Measurements from ENCODE around the gene PRKX. TPM values are rescaled to one million over a fixed set of nuclear protein-coding genes. Genes with fewer than 3 reads are reported as not detected.
A peak's percentile ranks its signal among the peaks of the same experiment; 100 is the strongest.

Gene PRKX
- total RNA-seq, 2 donors from 2014 or later, result 8.6 to 11.2 TPM

DNA sequence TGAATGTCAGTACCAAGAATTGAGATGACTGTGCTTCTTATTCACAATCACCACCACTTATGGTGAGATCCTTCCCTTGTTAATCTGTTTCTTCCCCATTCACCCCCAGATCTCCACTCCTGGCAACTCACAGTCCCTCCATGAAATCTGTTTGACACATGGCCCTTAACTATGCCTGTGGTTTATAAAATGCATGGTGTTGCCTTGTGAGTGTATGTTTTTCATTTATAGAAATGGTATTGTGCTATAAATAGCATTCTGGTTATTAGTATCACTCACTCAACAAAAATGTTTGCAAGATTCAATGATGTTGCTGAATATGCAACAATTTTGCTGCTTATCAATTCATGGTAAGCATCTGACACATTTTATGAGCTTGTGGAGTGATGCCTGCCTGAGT, 131.0 kb downstream of the PRKX start:
- H3K36me3 ChIP-seq (replicated peaks in 1 of 2; ENCODE audit: insufficient read depth in 1 of 2, low read depth in 2 of 2), result no peaks in the 10 kb centered on the region
- ATAC-seq (no peak), DNase-seq (no peak)
- no peak for TF ChIP-seq POLR2A (IDR thresholded peaks at IDR 0.05)
- TF ChIP-seq, protein P1, sequence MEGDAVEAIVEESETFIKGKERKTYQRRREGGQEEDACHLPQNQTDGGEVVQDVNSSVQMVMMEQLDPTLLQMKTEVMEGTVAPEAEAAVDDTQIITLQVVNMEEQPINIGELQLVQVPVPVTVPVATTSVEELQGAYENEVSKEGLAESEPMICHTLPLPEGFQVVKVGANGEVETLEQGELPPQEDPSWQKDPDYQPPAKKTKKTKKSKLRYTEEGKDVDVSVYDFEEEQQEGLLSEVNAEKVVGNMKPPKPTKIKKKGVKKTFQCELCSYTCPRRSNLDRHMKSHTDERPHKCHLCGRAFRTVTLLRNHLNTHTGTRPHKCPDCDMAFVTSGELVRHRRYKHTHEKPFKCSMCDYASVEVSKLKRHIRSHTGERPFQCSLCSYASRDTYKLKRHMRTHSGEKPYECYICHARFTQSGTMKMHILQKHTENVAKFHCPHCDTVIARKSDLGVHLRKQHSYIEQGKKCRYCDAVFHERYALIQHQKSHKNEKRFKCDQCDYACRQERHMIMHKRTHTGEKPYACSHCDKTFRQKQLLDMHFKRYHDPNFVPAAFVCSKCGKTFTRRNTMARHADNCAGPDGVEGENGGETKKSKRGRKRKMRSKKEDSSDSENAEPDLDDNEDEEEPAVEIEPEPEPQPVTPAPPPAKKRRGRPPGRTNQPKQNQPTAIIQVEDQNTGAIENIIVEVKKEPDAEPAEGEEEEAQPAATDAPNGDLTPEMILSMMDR (IDR thresholded peaks at IDR 0.05), result no peak
- no peak overlapping the region for H3K4me3 ChIP-seq
- H3K9me3 ChIP-seq, result no peaks in the 10 kb centered on the region
- no peak overlapping the region for H3K27ac ChIP-seq
- intact Hi-C loops (cut with DNase I), result no loop called here
- H3K27me3 ChIP-seq, result no peaks in the 10 kb centered on the region
- H3K4me1 ChIP-seq, result no peaks in the 10 kb centered on the region

- no peaks in the 10 kb centered on the region for H3K4me1 ChIP-seq
- ATAC-seq (no peak), DNase-seq (no peak)
- H3K27ac ChIP-seq, result no peak overlapping the region
- no peaks in the 10 kb centered on the region for H3K27me3 ChIP-seq
- H3K9me3 ChIP-seq, result no peaks in the 10 kb centered on the region
- H3K4me3 ChIP-seq, result no peak overlapping the region
- intact Hi-C loops (cut with DNase I), result no loop called here
- 65 to 69% methylated on average over 2 of the region's 2 CpGs for WGBS, 2 donors
- no peaks in the 10 kb centered on the region for H3K36me3 ChIP-seq (replicated peaks in 1 of 2; ENCODE audit: insufficient read depth in 1 of 2, low read depth in 2 of 2)
- TF ChIP-seq, protein P1 (IDR thresholded peaks at IDR 0.05), result no peak
- TF ChIP-seq POLR2A (IDR thresholded peaks at IDR 0.05), result no peak
Measured at GRCh38 chrX:3581609-3582108, 131.8 kb downstream of the PRKX start.

GRCh38 chrX:3577551-3577950, 135.9 kb downstream of the PRKX start:
- no peak overlapping the region for H3K27ac ChIP-seq
- no peak overlapping the region for H3K4me3 ChIP-seq
- no peaks in the 10 kb centered on the region for H3K27me3 ChIP-seq
- ATAC-seq (no peak), DNase-seq (no peak)
- 75 to 95% methylated on average over 1 of the region's 1 CpG for WGBS, 2 donors
- no peaks in the 10 kb centered on the region for H3K4me1 ChIP-seq
- intact Hi-C loops (cut with DNase I), result no loop called here
- H3K9me3 ChIP-seq, result no peaks in the 10 kb centered on the region
- no peak for TF ChIP-seq POLR2A (IDR thresholded peaks at IDR 0.05)
- TF ChIP-seq, protein P1 (IDR thresholded peaks at IDR 0.05), result no peak
- no peaks in the 10 kb centered on the region for H3K36me3 ChIP-seq (replicated peaks in 1 of 2; ENCODE audit: insufficient read depth in 1 of 2, low read depth in 2 of 2)

DNA sequence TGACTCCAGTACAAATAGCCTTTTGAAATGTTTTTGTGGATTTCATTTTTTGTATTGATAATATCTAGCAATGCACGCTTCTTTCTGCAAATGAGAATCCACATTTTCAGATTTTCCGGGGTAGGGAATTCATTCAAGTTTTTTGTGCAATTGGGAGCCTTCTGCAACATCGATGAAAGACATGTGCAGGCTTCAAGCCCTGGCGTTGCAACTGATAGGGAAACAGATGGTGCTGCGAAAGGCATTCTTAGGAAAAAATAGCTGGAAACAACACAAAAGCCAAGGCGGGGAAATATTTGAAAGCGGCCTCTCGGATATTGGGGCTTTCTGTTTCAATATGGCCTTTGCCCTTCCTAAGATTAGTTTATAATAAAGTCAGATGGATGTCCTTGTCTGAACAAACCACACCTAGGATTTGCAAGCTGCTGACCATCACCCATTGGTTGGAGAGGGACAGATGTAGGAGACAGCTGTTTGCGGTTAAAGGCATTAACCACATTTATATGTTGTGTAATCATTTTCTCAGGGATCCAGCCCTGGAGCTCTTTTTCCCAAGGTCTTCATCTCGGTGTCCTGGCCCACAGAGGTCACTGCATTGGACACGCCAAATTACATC, 136.5 kb downstream of the PRKX start:
- Histone ChIP-seq H3K4me3 (no peak overlapping the region), H3K36me3 (replicated peaks in 1 of 2; ENCODE audit: insufficient read depth in 1 of 2, low read depth in 2 of 2) (no peaks in the 10 kb centered on the region), H3K27me3 (no peaks in the 10 kb centered on the region), H3K9me3 (no peaks in the 10 kb centered on the region), H3K27ac (no peak overlapping the region), H3K4me1 (no peaks in the 10 kb centered on the region)
- intact Hi-C loops (cut with DNase I), result no loop called here
- DNase-seq, result peak in 1 of 4 donors; percentile 1
- TF ChIP-seq, protein P1 (IDR thresholded peaks at IDR 0.05), result no peak
- ATAC-seq, result no peak
- 79 to 84% methylated on average over 9 to 10 of the region's 11 CpGs for WGBS, 2 donors

GRCh38 chrX:3567686-3568085, 145.8 kb downstream of the PRKX start:
- no peaks in the 10 kb centered on the region for H3K9me3 ChIP-seq
- ATAC-seq (no peak), DNase-seq (no peak)
- intact Hi-C loops (cut with DNase I), result no loop called here
- TF ChIP-seq, protein P1 (IDR thresholded peaks at IDR 0.05), result no peak
- no peak for TF ChIP-seq POLR2A (IDR thresholded peaks at IDR 0.05)
- H3K4me3 ChIP-seq, result no peak overlapping the region
- no peaks in the 10 kb centered on the region for H3K27me3 ChIP-seq
- no peak overlapping the region for H3K27ac ChIP-seq
- H3K36me3 ChIP-seq (replicated peaks in 1 of 2; ENCODE audit: insufficient read depth in 1 of 2, low read depth in 2 of 2), result no peaks in the 10 kb centered on the region
- H3K4me1 ChIP-seq, result no peaks in the 10 kb centered on the region
- WGBS, 2 donors, result 76 to 86% methylated on average over 3 of the region's 3 CpGs
